ENCODE measurements around the gene FAM118B. TPM values are rescaled to one million over a fixed set of nuclear protein-coding genes. Genes with fewer than 3 reads are reported as not detected.

The FAM118B gene
- total RNA-seq, 1 donor: 32.9 TPM

- no peak for TF ChIP-seq CTCF (IDR thresholded peaks at IDR 0.05; ENCODE audit: insufficient read depth, low read length)
- no peak overlapping the region for H3K4me3 ChIP-seq (ENCODE audit: low read depth, low read length)
- no peak for DNase-seq (ENCODE audit: low read depth)
Observed at GRCh38 chr11:126165757-126166156, 45.8 kb upstream of the FAM118B start.

GRCh38 chr11:126166413-126166812, 45.2 kb upstream of the FAM118B start:
- no peak overlapping the region for H3K4me3 ChIP-seq (ENCODE audit: low read depth, low read length)
- TF ChIP-seq CTCF (IDR thresholded peaks at IDR 0.05; ENCODE audit: insufficient read depth, low read length): no peak
- DNase-seq (ENCODE audit: low read depth): no peak

- H3K4me3 ChIP-seq (ENCODE audit: low read depth, low read length): no peak overlapping the region
- DNase-seq (ENCODE audit: low read depth): no peak
- no peak for TF ChIP-seq CTCF (IDR thresholded peaks at IDR 0.05; ENCODE audit: insufficient read depth, low read length)
Observed at GRCh38 chr11:126167488-126167887, 44.1 kb upstream of the FAM118B start.

- DNase-seq (ENCODE audit: low read depth): no peak
- no peak for TF ChIP-seq CTCF (IDR thresholded peaks at IDR 0.05; ENCODE audit: insufficient read depth, low read length)
- no peak overlapping the region for H3K4me3 ChIP-seq (ENCODE audit: low read depth, low read length)
Observed at GRCh38 chr11:126169291-126169690, 42.3 kb upstream of the FAM118B start.

- DNase-seq (ENCODE audit: low read depth): peak; percentile 46
- H3K4me3 ChIP-seq (ENCODE audit: low read depth, low read length): no peak overlapping the region
Observed at GRCh38 chr11:126172596-126173038, 39.0 kb upstream of the FAM118B start.

GRCh38 chr11:126173257-126173656, 38.3 kb upstream of the FAM118B start:
- no peak overlapping the region for H3K4me3 ChIP-seq (ENCODE audit: low read depth, low read length)
- no peak for TF ChIP-seq CTCF (IDR thresholded peaks at IDR 0.05; ENCODE audit: insufficient read depth, low read length)
- no peak for DNase-seq (ENCODE audit: low read depth)

More at GRCh38 chr11:126172596-126173038, 39.0 kb upstream of the FAM118B start:
- TF ChIP-seq CTCF (IDR thresholded peaks at IDR 0.05; ENCODE audit: insufficient read depth, low read length): no peak

GRCh38 chr11:126174816-126175215, 36.8 kb upstream of the FAM118B start:
- no peak overlapping the region for H3K4me3 ChIP-seq (ENCODE audit: low read depth, low read length)
- TF ChIP-seq CTCF (IDR thresholded peaks at IDR 0.05; ENCODE audit: insufficient read depth, low read length): no peak
- no peak for DNase-seq (ENCODE audit: low read depth)
